ENCODE data around the gene NRAP.

DNA sequence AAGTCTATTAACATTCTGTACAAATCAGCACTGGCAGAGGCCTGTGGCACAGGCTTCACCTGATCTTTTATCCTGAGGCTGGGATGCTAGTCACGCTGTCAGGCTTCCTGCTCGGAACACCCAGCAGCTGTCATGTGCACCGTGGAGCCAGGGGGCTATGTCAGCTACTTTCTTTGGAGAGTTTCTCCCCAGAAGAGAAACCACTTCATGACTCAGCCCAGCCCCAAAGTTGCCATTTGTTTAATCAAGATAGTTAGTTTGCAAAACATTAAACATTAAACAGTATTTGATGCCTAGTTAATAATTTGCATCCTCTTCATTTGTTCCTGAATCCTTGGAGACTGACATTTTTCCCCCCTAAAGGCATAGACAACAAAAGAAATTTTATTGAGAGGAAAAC lies 111.1 kb downstream of the NRAP start, which contains the start of gene HABP2:
- TF ChIP-seq CTCF (IDR thresholded peaks at IDR 0.05; ENCODE audit: low read depth, low read length, missing input control) (no peak), EGR1 (IDR thresholded peaks at IDR 0.05; ENCODE audit: low read depth in 2 of 2) (no peak), RAD21 (IDR thresholded peaks at IDR 0.05) (peak in 1 of 2 donors; percentile 12), JUND (IDR thresholded peaks at IDR 0.05) (peak in 1 of 2 donors; percentile 82), ZBTB33 (IDR thresholded peaks at IDR 0.05) (peak; percentile 17), NR2F2 (IDR thresholded peaks at IDR 0.05) (no peak), TAF1 (conservative IDR thresholded peaks at IDR 0.05) (no peak), FOXA2 (IDR thresholded peaks at IDR 0.05) (peak; percentile 22), MAX (IDR thresholded peaks at IDR 0.05) (no peak)

Data from liver (tissue), 3 donors.